ENCODE results near the gene CPNE4. TPM values are rescaled to one million over a fixed set of nuclear protein-coding genes. Genes with fewer than 3 reads are reported as not detected.
A peak's percentile ranks its signal among the peaks of the same experiment; 100 is the strongest.
"Not testable (repeated sequence)": the region's sequence is repeated elsewhere in the genome, so short reads cannot be mapped to it uniquely, and the experiment has no call there.

Gene CPNE4
- total RNA-seq, 1 experiment from 2014 or later: 0.29 TPM

DNA sequence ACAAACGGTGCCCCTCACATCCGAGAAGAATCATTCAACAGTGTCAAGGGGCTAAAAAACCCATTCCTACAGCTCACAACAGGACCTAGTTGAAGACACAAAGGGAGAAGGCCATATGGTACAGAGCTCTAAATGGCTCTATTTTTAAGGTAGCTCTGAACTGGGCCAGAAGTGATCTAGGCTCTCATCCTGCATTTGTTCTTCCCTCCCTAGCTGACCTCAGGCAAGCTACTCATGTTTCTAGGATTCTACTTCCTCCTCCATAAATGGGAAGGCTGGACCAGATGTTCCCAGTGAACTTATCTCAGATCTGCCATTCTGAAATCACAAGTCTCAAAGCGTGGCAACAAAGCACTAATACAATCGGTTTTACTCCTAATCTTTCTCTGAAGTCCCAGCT, 62.3 kb downstream of the CPNE4 start:
- Histone ChIP-seq H3K36me3 (no peaks in the 10 kb centered on the region), H3K4me3 (no peak overlapping the region), H3K4me1 (replicated peaks) (peaks cover 11% of the 10 kb centered on the region), H3K27me3 (replicated peaks) (no peaks in the 10 kb centered on the region), H3K9me3 (replicated peaks) (no peaks in the 10 kb centered on the region), H3K27ac (peak overlapping the region; percentile 45; the same call in 1 of the 2 replicates)
- no peak for DNase-seq (ENCODE audit: low read depth in 1 of 2, low spot score in 2 of 2)

DNA sequence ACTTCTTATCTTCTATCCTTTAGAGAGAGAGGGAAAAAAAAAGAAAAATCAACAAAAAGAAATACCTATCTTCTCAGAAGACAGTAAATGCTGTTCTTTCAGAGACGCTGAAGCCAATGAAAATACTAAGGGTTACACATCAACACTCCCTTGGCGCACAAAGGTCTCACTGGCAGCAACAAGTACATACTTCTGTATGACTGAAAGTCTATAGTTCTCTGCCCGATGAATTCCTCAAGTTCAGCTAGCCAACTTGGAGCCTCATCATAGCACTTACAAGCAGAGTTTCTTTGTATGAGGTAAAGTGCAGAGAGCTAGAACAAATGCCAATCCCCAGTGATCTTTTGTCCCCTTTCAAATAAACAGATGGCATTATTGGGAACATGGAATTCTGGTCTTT, 62.7 kb downstream of the CPNE4 start:
- no peaks in the 10 kb centered on the region for H3K9me3 ChIP-seq (replicated peaks)
- peak overlapping the region; percentile 45; the same call in 1 of the 2 replicates for H3K27ac ChIP-seq
- no peak for DNase-seq (ENCODE audit: low read depth in 1 of 2, low spot score in 2 of 2)
- H3K4me1 ChIP-seq (replicated peaks): peaks cover 11% of the 10 kb centered on the region
- H3K4me3 ChIP-seq: no peak overlapping the region
- H3K27me3 ChIP-seq (replicated peaks): no peaks in the 10 kb centered on the region
- no peaks in the 10 kb centered on the region for H3K36me3 ChIP-seq

DNA sequence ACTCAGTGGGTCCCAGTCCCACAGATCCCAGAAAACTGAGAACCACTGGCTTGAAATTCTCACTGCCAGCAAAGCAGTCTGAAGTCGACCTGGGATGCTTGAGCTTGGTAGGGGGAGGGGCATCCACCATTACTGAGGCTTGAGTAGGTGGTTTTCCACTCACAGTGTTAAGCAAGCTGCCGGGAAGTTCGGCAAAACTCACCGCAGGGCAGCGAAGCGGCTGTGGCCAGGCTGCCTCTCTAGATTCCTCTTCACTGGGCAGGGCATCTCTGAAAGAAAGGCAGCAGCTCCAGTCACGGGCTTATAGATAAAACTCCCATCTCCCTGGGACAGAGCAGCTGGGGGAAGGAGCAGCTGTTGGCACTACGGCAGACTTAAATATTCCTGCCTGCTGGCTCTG, 71.4 kb downstream of the CPNE4 start:
- not testable (repeated sequence) for DNase-seq (ENCODE audit: low read depth in 1 of 2, low spot score in 2 of 2)

DNA sequence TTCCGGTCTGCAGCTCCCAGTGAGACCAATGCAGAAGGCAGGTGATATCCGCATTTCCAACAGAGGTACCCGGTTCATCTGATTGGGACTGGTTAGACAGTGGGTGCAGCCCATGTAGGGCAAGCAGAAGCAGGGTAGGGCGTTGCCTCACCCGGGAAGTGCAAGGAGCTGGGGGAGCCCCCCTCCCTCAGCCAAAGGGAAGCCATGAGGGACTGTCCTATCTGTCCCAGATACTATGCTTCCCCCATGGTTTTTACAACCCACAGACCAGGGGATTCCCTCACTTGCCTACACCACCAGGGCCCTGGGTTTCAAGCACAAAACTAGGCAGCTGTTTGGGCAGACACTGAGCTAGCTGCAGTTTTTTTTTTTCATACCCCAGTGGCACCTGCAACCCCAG, 71.8 kb downstream of the CPNE4 start:
- Histone ChIP-seq H3K27ac (no peak overlapping the region), H3K27me3 (replicated peaks) (no peaks in the 10 kb centered on the region), H3K36me3 (no peaks in the 10 kb centered on the region)

More for the DNA sequence above, 71.4 kb downstream of the CPNE4 start:
- H3K27ac ChIP-seq; H3K36me3 ChIP-seq; H3K4me3 ChIP-seq; H3K9me3 ChIP-seq (replicated peaks); H3K27me3 ChIP-seq (replicated peaks): not testable (repeated sequence)
- peaks cover 11% of the 10 kb centered on the region; the same call in 1 of the 2 replicates for H3K4me1 ChIP-seq (replicated peaks)

DNA sequence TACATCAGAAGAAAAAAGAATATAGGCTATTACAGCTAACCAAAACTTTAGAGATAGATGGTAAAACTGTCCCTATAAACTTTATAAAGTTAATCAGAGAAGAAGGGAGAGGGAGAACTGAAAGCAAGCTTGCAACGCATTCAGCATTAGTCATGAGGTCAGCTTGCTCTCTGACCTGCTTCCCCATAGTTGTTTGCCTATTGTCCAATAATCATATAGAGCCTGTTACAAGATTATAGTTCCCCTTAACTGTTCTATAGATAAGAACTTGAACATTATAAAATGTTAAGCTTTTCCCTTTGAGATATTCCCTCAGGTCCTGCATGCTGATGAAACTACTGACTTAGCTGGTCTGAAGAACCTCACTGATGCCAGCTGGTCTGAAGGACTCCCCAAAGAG, 74.5 kb downstream of the CPNE4 start:
- Histone ChIP-seq H3K4me1 (replicated peaks) (peaks cover 31% of the 10 kb centered on the region), H3K27me3 (replicated peaks) (no peaks in the 10 kb centered on the region), H3K36me3 (no peaks in the 10 kb centered on the region), H3K9me3 (replicated peaks) (no peaks in the 10 kb centered on the region), H3K27ac (no peak overlapping the region), H3K4me3 (no peak overlapping the region)
- DNase-seq (ENCODE audit: low read depth in 1 of 2, low spot score in 2 of 2): no peak

More for the DNA sequence above, 71.8 kb downstream of the CPNE4 start:
- Histone ChIP-seq H3K4me3 (no peak overlapping the region), H3K9me3 (replicated peaks) (no peaks in the 10 kb centered on the region), H3K4me1 (replicated peaks) (peaks cover 14% of the 10 kb centered on the region)
- no peak for DNase-seq (ENCODE audit: low read depth in 1 of 2, low spot score in 2 of 2)

DNA sequence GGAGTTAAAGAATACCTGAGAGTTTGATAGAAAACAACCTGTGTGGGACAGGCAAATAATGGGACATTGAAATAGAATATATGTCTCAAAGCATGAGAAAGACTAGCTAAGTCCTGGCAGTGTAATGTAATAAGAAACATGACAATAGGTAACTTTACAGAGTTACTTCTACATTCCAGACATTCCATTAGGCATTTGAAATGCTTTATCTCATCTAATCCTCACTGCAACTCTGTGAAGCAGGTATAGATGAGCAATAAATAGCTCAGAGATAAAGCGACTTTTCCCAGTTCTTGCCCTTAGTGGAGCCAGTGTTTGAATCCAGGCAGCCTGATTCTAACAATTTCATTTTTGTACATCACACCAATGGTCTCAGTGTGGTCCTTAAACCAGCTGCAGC, 76.8 kb downstream of the CPNE4 start:
- Histone ChIP-seq H3K36me3 (no peaks in the 10 kb centered on the region), H3K4me1 (replicated peaks) (peaks cover 31% of the 10 kb centered on the region), H3K4me3 (no peak overlapping the region), H3K27me3 (replicated peaks) (no peaks in the 10 kb centered on the region), H3K9me3 (replicated peaks) (no peaks in the 10 kb centered on the region), H3K27ac (peak overlapping the region; percentile 82)
- peak in 1 of 2 experiments; percentile 14 for DNase-seq (ENCODE audit: low read depth in 1 of 2, low spot score in 2 of 2)

DNA sequence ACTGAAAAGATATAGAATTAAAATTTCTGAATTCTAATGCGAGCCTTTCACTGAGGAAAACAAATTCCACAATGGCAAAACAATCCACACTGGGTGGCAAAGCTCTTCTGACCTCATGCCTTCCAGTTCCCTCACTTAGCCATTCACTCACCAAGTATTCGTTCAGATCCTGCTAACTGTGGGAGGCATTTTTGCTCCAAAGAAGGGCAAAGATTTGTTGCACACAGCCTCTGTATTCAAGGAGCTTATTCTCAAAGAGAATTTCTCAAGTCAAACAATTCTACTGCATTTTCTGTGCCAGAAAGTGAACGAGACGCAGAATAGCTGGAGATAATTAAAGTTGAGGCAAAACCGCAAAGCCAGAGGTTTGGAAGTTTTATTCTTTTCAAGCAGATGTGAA, 77.3 kb downstream of the CPNE4 start:
- H3K9me3 ChIP-seq (replicated peaks): no peaks in the 10 kb centered on the region
- peak in 1 of 2 experiments; percentile 47 for DNase-seq (ENCODE audit: low read depth in 1 of 2, low spot score in 2 of 2)
- H3K27ac ChIP-seq: peak overlapping the region; percentile 82
- no peaks in the 10 kb centered on the region for H3K36me3 ChIP-seq
- no peak overlapping the region for H3K4me3 ChIP-seq
- H3K27me3 ChIP-seq (replicated peaks): no peaks in the 10 kb centered on the region
- peaks cover 31% of the 10 kb centered on the region for H3K4me1 ChIP-seq (replicated peaks)

DNA sequence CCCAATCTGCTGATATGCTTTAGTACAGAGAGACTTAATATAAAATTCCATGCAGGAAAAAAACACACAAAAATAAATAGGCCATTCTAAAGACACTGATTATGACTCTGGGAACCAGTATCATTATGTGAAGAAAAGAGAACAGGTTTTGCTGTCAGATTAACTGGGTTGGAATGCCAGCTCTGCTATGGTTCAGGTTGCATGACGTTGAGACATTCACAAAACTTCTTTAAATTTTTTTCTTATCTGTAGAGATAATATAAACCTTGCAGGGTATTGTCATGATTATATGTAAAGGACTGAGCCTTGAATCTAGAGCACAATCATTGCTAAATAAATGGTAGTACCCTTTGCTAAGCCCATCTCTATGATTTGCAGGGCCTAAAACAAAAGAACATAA, 86.0 kb downstream of the CPNE4 start:
- no peaks in the 10 kb centered on the region for H3K4me1 ChIP-seq (replicated peaks)
- no peak overlapping the region for H3K27ac ChIP-seq
- no peak for DNase-seq (ENCODE audit: low read depth in 1 of 2, low spot score in 2 of 2)
- no peaks in the 10 kb centered on the region for H3K36me3 ChIP-seq
- no peaks in the 10 kb centered on the region for H3K9me3 ChIP-seq (replicated peaks)
- no peak overlapping the region for H3K4me3 ChIP-seq
- H3K27me3 ChIP-seq (replicated peaks): no peaks in the 10 kb centered on the region

DNA sequence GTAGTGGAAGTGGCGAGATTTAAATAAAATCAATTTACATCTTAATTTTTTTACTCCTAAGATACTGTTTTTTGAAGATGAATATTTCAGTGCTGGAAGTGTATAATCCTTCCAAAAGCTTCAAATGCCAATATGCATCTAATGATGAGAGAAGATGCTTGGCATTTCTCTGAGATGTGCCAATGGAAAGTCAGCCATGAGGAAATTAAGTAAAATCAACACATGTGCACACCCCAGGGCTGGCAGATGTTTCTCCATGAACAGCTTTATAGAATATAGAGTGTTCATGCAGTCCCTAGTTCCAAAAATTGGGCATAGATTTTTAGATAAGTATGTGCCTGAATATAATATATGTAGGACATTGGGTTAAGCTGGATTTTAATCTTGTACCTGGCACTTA, 90.1 kb downstream of the CPNE4 start:
- H3K4me3 ChIP-seq: no peak overlapping the region
- no peak for DNase-seq (ENCODE audit: low read depth in 1 of 2, low spot score in 2 of 2)
- no peak overlapping the region for H3K27ac ChIP-seq
- H3K36me3 ChIP-seq: no peaks in the 10 kb centered on the region
- no peaks in the 10 kb centered on the region for H3K9me3 ChIP-seq (replicated peaks)
- H3K27me3 ChIP-seq (replicated peaks): no peaks in the 10 kb centered on the region
- no peaks in the 10 kb centered on the region for H3K4me1 ChIP-seq (replicated peaks)

DNA sequence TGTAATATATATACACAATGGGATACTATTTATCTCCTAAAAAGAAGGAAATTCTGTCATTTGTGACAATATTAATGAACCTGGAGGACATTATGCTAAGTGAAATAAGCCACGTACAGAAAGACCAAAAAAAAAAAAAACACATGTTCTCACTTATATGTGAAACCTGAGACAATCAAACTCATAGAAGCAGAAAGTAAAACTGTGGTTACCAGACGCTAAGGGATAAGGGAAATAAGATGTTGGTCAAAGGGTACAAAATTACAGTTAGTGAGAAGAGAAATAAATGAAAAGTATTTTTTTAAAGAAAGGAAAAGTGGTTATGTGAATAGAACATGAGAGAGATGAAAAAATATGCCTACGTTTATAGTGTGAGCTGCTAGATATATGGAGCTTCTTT, 101.1 kb downstream of the CPNE4 start:
- Histone ChIP-seq H3K9me3 (replicated peaks) (no peaks in the 10 kb centered on the region), H3K27me3 (replicated peaks) (no peaks in the 10 kb centered on the region), H3K4me3 (no peak overlapping the region), H3K4me1 (replicated peaks) (no peaks in the 10 kb centered on the region), H3K27ac (no peak overlapping the region), H3K36me3 (no peaks in the 10 kb centered on the region)
- DNase-seq (ENCODE audit: low read depth in 1 of 2, low spot score in 2 of 2): no peak

DNA sequence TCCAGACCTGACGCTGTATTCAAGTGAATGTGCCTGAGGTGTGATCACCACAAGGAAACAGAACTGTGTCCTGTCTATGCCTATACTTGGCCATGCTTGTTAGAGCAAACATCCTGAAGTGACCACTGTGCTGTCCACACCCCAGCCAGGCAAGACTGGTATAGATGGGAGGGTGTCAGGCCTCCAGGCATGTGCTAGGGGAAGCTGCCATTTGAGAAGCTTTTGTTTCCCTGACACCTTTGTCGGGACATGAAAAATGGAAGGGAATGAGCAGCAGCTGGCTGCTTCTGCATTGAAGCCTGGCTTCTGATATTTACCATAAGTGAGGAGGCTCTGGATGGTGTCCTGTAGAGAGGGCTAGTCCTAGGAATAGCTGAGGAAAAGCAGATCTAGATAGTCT, 106.2 kb downstream of the CPNE4 start:
- H3K4me3 ChIP-seq: no peak overlapping the region
- H3K4me1 ChIP-seq (replicated peaks): no peaks in the 10 kb centered on the region
- no peaks in the 10 kb centered on the region for H3K27me3 ChIP-seq (replicated peaks)
- H3K9me3 ChIP-seq (replicated peaks): no peaks in the 10 kb centered on the region
- no peaks in the 10 kb centered on the region for H3K36me3 ChIP-seq
- DNase-seq (ENCODE audit: low read depth in 1 of 2, low spot score in 2 of 2): no peak
- H3K27ac ChIP-seq: no peak overlapping the region

DNA sequence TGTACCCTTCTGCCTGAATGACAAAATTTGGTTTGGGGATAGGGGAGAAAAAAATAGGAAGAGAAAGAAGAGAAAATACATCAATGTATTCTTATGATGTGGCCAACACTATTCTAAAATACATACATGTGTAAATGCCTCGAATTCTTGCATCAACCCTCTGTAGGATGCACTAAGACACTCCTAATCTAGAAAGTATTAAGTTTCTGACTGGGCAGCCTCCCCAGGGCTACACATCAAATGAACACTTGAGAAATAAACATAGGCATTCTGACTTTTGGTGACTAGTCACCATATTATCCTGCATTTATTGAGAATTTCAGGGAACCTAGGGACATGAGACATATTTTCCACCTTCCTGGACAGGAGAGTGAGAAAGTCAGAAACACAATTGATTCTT, 109.2 kb downstream of the CPNE4 start:
- H3K4me3 ChIP-seq: no peak overlapping the region
- no peaks in the 10 kb centered on the region for H3K36me3 ChIP-seq
- no peaks in the 10 kb centered on the region for H3K27me3 ChIP-seq (replicated peaks)
- H3K27ac ChIP-seq: no peak overlapping the region
- no peak for DNase-seq (ENCODE audit: low read depth in 1 of 2, low spot score in 2 of 2)
- H3K4me1 ChIP-seq (replicated peaks): no peaks in the 10 kb centered on the region
- no peaks in the 10 kb centered on the region for H3K9me3 ChIP-seq (replicated peaks)

DNA sequence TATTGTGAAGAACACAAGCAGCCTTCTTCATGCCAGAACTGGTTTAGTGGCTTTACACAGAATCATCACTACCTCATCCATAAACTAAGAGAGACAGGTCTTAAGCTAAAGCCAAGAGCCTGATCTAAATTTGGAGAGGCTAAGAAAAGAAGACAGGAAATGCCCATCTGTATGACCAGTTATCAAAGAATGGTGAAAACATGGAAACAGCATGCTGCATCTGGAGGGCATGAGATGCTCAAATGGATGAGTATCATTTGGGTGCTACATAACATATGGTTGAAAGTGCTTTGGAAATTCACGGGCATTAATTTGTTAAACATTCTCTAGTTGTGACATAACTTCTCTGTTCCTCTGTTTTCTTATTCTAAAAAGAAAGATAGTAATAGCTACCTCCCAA, 112.5 kb downstream of the CPNE4 start:
- Histone ChIP-seq H3K4me3 (no peak overlapping the region), H3K4me1 (replicated peaks) (no peaks in the 10 kb centered on the region), H3K36me3 (no peaks in the 10 kb centered on the region), H3K9me3 (replicated peaks) (no peaks in the 10 kb centered on the region), H3K27ac (no peak overlapping the region), H3K27me3 (replicated peaks) (no peaks in the 10 kb centered on the region)
- DNase-seq (ENCODE audit: low read depth in 1 of 2, low spot score in 2 of 2): no peak

DNA sequence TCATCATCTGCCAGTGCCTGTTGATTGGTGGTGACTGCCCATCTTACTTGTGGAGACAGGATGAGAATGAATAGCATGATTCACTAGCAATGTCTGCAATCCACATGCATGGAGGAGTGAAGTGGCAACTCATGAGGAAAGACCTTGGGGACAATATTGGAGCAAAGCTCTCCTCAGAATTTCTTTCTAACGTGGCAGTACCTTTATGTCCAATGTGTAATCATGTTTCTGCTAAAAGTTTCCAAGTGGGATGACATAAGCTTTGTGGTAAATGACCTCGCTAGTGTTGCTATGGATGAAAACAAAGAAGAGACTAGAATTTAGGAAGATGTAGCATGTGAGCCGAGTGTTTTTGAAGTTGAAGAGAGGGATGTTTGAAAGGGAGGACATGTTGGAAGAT, 117.8 kb downstream of the CPNE4 start:
- H3K36me3 ChIP-seq: no peaks in the 10 kb centered on the region
- H3K27me3 ChIP-seq (replicated peaks): no peaks in the 10 kb centered on the region
- H3K27ac ChIP-seq: no peak overlapping the region
- DNase-seq (ENCODE audit: low read depth in 1 of 2, low spot score in 2 of 2): no peak
- no peaks in the 10 kb centered on the region for H3K9me3 ChIP-seq (replicated peaks)
- no peak overlapping the region for H3K4me3 ChIP-seq
- no peaks in the 10 kb centered on the region for H3K4me1 ChIP-seq (replicated peaks)

DNA sequence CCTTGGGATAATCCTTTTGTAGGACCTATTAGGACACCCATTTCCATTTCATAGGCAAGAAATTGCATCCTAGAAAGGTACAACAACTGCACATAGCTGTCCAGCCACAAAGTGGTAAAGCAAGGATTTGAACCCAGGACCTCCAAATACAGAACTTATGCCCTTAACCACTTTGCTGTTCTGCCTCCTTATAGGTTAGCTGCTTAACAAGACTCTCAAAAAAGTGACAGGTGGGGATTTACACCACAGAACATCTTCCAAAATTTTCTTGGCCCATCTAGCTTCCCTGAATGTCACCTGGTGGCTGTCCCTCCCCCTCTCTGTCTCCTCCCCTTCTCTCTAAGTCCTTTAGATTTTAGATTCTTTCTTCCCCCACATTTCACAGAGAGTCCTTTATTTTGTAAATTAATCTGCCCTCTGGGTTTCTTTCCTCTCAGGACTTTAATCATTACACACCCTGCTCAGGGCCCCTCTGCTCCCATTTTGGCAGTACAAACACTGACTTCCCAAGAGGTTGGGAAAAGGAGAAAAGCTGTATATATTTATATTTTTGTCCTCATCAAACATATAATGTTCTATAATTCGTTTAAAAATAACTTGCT, 120.6 kb downstream of the CPNE4 start:
- Histone ChIP-seq H3K27me3 (replicated peaks) (no peaks in the 10 kb centered on the region), H3K4me3 (no peak overlapping the region), H3K36me3 (no peaks in the 10 kb centered on the region), H3K4me1 (replicated peaks) (no peaks in the 10 kb centered on the region), H3K27ac (no peak overlapping the region), H3K9me3 (replicated peaks) (no peaks in the 10 kb centered on the region)
- DNase-seq (ENCODE audit: low read depth in 1 of 2, low spot score in 2 of 2): no peak
